ENCODE data around the gene ATE1.

The ATE1 gene

DNA sequence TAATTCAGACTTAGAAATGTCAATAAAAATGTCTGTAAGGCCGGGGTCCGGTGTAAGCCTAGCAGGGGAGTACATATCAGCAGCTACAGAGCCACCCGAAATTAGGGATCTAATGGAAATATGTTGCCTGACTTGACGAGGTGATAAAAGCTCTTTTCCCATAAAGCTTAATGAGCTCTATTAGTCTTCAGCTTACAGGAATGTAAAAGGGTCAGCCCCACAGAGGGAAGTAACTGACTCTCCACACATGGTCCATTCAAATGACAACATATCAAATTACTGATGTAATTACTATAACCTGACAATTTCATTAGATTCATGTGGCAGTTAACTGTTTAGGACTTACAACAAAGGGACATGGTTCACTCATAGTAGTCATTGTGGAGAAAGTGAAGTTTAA, 62.3 kb downstream of the ATE1 start:
- no peak for DNase-seq (ENCODE audit: low read depth)

GRCh38 chr10:121864653-121865052, 63.2 kb downstream of the ATE1 start:
- DNase-seq (ENCODE audit: low read depth), result no peak

GRCh38 chr10:121864168-121864567, 63.7 kb downstream of the ATE1 start:
- no peak for DNase-seq (ENCODE audit: low read depth)

GRCh38 chr10:121862649-121863048, 65.2 kb downstream of the ATE1 start:
- no peak for DNase-seq (ENCODE audit: low read depth)

- no peak for DNase-seq (ENCODE audit: low read depth)
Measured at GRCh38 chr10:121862042-121862441, 65.8 kb downstream of the ATE1 start.

- no peak for DNase-seq (ENCODE audit: low read depth)
Measured at GRCh38 chr10:121860810-121861209, 67.0 kb downstream of the ATE1 start.

GRCh38 chr10:121854809-121855445, 72.9 kb downstream of the ATE1 start:
- DNase-seq (ENCODE audit: low read depth), result no peak

DNA sequence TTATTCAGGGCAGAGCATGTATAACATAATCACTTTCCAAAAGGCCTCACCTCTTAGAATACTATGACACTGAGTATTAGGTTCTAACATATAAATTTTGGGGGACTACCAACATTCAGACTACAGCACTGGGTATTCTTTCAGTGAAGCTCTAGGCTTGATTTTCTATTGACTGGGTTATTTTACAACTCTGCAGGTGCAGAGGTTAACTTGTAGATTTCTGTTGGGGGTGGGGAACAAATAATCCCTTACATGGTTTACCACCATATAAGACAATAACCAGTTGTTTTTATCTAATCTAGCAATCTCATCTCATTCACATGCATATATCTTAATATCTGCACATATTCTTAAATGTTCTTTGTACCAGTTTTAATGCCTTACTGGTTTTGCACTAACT, 73.9 kb downstream of the ATE1 start:
- DNase-seq (ENCODE audit: low read depth), result no peak

DNA sequence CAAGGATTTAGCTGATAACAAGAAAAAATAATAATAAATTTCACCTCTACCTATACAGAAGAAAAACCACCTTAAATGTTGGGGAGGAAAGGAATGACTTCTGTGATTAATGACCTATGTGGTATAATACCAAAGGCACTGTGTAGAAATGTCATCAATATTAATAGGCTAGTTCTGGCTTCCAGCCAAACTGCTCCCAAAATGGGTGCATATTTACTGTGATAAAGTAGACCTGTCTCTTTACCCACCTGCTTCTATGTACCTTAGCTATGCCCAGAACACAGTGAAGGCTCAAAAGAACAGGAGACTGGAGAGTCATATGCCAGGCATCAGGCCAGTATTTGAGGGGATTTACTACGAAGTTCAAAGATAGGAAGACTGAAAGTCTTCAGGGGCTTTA, 76.0 kb downstream of the ATE1 start:
- no peak for DNase-seq (ENCODE audit: low read depth)

DNA sequence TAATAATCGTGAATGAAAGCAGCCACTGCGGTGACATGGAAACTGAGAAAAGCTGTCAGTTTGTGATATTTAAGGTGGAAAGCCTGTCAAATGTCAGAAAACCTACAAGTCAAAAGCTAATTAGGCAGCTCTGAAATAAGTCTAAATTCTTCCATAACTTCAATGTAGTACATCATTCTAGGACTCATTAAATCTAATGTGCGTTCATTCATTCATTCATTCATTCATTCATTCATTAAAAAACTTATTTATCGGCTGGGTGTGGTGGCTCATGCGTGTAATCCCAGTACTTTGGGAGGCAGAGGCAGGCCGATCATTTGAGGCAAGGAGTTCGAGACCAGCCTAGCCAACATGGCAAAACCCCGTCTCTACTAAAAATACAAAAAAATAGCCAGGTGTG, 79.7 kb downstream of the ATE1 start:
- no peak for DNase-seq (ENCODE audit: low read depth)

DNA sequence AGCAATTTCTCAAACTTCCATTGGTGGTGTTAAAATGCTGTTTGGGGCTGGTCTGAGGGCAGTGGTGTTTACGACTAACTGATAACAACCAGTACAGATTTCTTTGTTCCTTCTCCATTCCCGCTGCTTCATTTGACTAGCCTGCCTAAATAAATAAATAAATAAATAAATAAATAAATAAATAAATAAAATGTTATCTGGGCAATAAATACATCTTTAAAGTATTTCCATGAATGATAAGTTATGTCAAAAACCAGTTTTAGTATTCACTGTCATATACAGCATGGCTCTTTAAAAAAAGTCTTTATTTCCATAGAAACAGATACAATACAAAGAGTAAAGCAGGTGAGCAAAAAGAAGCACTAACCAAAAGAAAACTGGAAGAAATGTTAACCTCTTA, 81.3 kb downstream of the ATE1 start:
- no peak for DNase-seq (ENCODE audit: low read depth)

- no peak for DNase-seq (ENCODE audit: low read depth)
Measured at GRCh38 chr10:121845044-121845784, 82.6 kb downstream of the ATE1 start.

GRCh38 chr10:121844537-121844936, 83.3 kb downstream of the ATE1 start:
- DNase-seq (ENCODE audit: low read depth), result no peak

DNA sequence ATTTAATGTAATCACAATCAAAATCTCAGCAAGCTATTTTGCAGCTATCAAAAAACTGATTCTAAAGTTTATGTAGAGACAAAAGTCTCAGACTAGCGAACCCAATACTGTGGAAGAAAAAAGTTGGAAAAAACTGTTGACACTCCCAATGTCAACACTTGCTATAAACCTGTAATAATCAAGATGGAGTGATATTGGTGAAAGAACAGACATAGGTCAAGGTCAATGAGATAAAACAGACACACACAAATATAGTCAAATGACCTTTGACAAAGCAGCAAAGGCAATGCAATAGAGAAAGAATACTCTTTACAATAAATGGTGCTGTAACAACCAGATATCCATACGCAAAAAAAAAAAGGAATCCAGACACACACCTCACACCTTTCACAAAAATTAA, 84.5 kb downstream of the ATE1 start:
- DNase-seq (ENCODE audit: low read depth), result no peak

- DNase-seq (ENCODE audit: low read depth), result no peak
Measured at GRCh38 chr10:121841862-121842261, 86.0 kb downstream of the ATE1 start.

DNA sequence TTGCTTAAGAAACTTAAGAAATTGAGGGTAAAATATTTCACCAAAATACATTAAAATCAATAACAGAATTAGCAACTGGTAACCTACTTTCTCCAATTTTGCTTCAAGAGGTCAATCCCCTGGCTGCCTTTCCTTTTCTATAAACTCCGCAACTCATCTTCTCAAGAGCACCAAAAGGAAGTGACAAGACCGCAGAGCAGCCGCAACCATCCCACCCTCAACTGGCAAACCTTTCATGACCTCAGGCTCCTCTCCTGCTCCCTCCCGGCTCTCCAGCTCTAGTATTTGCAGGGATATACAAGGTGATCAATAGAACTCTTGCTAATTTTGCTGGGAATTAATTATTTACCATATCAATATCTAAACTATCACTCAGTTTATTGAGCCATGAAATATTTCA, 88.9 kb downstream of the ATE1 start:
- DNase-seq (ENCODE audit: low read depth), result no peak

DNA sequence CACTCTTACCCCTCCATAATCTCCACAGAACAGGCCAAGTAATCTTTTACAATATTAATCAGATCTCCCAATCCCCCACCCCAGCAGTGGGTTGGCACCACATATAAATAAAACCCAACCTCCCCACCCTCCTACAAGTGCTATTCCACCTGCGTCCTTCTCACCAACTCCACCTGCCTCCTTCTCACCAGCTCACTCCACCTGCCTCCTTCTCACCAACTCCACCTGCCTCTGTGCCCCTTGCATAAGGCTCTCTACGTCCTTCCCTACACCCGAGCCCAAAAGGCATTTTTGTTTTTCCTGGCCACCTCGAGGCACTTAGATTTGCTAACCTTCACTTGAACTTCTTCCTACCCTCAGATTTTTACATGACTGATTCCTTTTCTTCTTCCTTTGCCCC, 89.7 kb downstream of the ATE1 start:
- no peak for DNase-seq (ENCODE audit: low read depth)

- DNase-seq (ENCODE audit: low read depth), result no peak
Measured at GRCh38 chr10:121836171-121836570, 91.7 kb downstream of the ATE1 start.

DNA sequence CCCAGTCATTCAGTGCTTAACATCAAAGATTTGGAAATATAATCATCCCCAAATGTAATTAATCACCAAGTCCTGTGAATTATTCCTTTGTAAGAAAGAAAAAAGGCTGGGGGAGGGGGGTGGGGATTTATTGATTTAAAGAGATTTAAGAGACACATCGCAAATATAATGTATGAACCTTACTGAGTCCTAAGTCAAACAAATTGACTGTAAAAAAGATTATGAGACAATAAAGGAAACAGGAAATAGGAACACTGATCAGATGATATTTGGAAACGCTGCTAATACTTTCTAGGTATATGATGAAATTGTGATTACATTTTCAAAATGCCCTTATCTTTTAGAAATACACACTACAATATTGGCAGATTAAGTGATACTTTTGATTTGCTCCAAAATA, 92.5 kb downstream of the ATE1 start:
- DNase-seq (ENCODE audit: low read depth), result no peak

GRCh38 chr10:121834757-121835156, 93.1 kb downstream of the ATE1 start:
- no peak for DNase-seq (ENCODE audit: low read depth)

- no peak for DNase-seq (ENCODE audit: low read depth)
Measured at GRCh38 chr10:121833387-121833786, 94.4 kb downstream of the ATE1 start.

- no peak for DNase-seq (ENCODE audit: low read depth)
Measured at GRCh38 chr10:121832647-121833046, 95.2 kb downstream of the ATE1 start.

- DNase-seq (ENCODE audit: low read depth), result no peak
Measured at GRCh38 chr10:121831777-121832176, 96.1 kb downstream of the ATE1 start.

- no peak for DNase-seq (ENCODE audit: low read depth)
Measured at GRCh38 chr10:121831237-121831636, 96.6 kb downstream of the ATE1 start.
